Mononuclear cell (primary cell): ENCODE measurements around the gene SLC6A6. TPM values are rescaled to one million over a fixed set of nuclear protein-coding genes. Genes with fewer than 3 reads are reported as not detected.

ENCODE experiments used
- H3K27me3 ChIP-seq: 2 replicates; pipeline ENCODE4 v1.6.0; 2011; ENCODE audit warnings: low read length, control low read depth; ENCODE audit not compliant: insufficient read depth
- H3K4me1 ChIP-seq: 2 replicates; pipeline ENCODE4 v1.5.1; 2011; ENCODE audit warnings: mild to moderate bottlenecking, low read length, control low read depth; ENCODE audit not compliant: insufficient read depth
- H3K4me3 ChIP-seq: 2 replicates; pipeline ENCODE4 v1.5.1; 2011; ENCODE audit warnings: mild to moderate bottlenecking, low read length, moderate library complexity
- H3K9me3 ChIP-seq: 2 replicates; pipeline ENCODE4 v1.5.1; 2011; ENCODE audit warnings: low read depth, mild to moderate bottlenecking, control low read depth, low read length
- total RNA-seq: library from RNA; depleted of rRNA; stranded (reverse); fragments of >200 nt; gene quantifications from one replicate; pipeline ENCODE4 v1.2.3, GENCODE V29; 2012

The SLC6A6 gene
- total RNA-seq, 1 donor: 53.7 TPM

DNA sequence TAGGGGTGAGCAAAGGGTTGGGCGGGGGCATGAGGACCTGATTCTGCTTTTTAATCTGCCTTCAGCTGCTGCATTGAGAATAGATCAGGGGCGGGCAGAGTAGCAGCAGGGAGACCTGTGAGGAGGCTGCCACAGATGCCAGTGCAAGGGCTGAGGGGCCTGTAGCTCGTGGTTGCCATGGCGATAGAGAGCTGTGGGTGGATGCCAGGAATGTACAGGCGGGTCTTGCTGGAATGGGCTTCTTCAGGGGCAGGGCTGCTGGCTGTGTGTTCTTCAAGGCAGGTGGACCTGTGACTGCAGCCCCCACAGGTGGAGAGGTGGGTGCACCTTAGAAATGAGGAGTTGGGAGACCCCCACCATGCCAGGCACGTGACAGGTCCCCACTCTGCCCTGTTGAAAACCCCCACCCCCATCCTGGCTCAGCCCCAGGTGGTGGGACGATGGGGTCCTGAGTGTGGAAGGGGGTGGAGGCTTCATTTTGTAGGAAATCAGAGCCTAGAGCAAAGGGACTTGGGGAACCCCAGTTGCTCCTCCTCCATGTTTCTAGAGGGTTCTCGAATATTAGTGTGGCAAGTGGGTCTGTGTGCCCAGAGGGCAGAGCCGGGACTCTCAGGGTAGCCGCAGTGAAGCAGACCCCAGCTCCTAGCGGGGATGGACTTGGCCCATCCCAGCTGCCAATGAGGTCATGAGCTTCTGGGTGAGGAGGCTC lies 38.3 kb downstream of the SLC6A6 start:
- Histone ChIP-seq H3K4me1 (peaks cover 58% of the 10 kb centered on the region), H3K27me3 (no peaks in the 10 kb centered on the region), H3K9me3 (no peaks in the 10 kb centered on the region), H3K4me3 (no peak overlapping the region)

DNA sequence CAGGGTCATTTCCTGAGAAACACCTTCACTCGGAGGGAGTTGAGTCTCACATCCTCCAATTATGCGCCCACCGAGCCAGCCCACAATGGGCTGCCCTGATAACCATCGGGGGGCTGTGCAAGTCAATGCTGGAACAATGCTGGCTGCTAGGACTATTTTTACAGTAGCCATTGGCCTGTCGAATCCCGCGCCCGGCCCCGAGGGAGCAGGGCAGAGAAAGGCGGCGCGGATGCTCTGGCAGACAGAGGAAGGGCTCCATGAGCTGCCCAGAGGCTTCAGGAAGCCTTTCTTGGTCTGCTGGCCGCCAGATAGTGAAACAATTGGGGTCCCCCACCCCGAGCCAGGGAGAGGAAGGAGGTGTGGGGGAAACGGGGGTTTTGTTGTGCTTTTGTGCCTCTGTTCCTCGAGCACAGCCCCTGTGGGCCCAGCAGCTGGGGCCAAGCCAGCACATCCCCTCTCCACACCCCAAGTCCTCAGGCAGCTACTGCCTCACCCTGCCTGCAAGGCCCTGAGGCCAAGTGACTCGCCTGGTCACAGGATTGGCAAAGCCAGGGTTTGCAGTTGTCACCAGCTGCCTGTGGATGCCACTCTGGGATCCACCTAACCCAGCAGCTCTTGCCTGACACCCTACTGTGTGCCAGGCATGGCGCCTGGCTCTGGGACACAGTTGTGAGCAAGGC lies 39.0 kb downstream of the SLC6A6 start:
- Histone ChIP-seq H3K4me1 (peaks cover 51% of the 10 kb centered on the region), H3K4me3 (no peak overlapping the region), H3K9me3 (no peaks in the 10 kb centered on the region), H3K27me3 (no peaks in the 10 kb centered on the region)

DNA sequence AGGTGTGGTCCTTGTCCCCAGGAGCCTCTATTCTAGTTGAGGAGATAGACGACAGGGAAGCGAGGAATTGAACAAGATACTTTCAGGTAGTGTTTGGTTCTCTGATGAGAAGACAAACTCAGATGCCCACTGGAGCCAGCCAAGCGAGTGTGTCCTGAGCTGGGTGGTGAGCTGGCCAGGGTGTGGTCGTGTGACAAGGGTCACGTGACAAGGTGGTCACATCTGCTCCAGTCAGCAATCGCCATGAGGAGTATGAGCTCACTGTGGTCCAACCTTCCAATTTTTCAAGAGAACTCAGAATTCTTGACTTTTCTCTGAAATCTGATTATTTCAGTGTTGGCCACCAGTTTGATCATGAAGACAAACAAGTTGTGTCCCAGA lies 39.5 kb downstream of the SLC6A6 start:
- no peak overlapping the region for H3K4me3 ChIP-seq
- no peaks in the 10 kb centered on the region for H3K9me3 ChIP-seq
- H3K4me1 ChIP-seq: peaks cover 45% of the 10 kb centered on the region
- no peaks in the 10 kb centered on the region for H3K27me3 ChIP-seq

DNA sequence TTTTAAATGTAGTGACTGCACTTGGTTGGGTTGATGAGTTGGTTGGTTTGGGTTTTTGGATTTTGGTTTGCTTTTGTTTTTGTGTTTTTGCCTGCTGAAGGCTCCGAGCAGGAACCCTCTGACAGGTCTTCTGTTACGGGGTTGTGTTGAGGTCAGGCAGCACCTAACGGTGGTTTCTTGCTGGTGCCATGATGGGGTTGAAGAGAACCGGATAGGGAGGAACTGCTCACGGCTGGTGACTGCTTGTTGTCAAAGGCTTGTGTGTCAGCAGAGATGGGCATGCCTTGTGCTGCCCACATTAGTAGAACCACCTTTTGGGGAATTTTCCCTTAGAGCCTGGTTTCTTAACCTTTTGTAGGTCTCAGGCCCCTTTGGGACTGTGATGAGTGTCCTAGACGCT lies 42.0 kb downstream of the SLC6A6 start:
- peaks cover 26% of the 10 kb centered on the region for H3K4me1 ChIP-seq
- H3K27me3 ChIP-seq: no peaks in the 10 kb centered on the region
- H3K4me3 ChIP-seq: no peak overlapping the region
- no peaks in the 10 kb centered on the region for H3K9me3 ChIP-seq

DNA sequence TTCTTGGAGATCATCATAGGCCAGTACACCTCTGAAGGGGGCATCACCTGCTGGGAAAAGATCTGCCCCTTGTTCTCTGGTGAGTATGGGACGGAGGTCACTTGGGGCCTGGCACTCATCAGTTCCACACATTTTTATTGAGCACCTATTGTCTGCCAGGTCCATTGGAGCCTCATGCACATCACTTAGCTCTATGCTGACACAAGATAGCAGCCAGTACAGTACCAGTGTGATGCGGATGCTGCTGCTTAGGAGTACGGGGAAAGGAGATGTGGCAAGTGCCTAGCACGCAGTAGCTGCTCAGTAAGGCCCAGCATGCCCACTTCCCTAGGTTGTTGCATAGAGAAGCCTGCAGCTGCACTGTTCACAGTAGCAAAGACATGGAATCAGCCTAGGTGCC lies 43.4 kb downstream of the SLC6A6 start:
- Histone ChIP-seq H3K9me3 (no peaks in the 10 kb centered on the region), H3K4me1 (peaks cover 12% of the 10 kb centered on the region), H3K27me3 (no peaks in the 10 kb centered on the region), H3K4me3 (no peak overlapping the region)

DNA sequence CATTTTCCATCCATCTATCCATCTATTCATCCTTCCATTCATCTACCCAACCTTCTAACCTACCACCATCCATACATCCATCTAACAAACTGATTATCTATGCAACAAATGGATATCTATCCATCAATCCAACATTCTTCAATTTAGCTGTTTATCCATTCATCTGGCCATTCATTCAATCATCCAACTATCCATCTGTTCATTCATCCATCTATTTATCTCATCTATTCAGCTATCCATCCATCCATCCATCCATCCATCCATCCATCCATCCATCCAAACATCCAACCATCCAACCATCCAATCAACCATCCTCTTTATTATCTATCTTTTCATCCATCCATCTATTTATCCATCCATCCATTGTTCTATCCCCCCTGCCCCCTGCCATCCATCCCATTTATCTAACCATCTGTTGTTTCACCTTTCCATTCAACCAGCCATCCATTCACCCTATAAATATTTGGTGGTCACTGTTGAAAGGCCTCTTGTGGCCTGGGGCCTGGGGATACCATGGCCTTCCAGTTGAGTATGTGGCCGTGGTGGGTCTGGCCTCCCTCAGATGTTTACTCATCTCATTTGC lies 44.7 kb downstream of the SLC6A6 start:
- H3K4me3 ChIP-seq: no peak overlapping the region
- H3K27me3 ChIP-seq: no peaks in the 10 kb centered on the region
- H3K9me3 ChIP-seq: no peaks in the 10 kb centered on the region

DNA sequence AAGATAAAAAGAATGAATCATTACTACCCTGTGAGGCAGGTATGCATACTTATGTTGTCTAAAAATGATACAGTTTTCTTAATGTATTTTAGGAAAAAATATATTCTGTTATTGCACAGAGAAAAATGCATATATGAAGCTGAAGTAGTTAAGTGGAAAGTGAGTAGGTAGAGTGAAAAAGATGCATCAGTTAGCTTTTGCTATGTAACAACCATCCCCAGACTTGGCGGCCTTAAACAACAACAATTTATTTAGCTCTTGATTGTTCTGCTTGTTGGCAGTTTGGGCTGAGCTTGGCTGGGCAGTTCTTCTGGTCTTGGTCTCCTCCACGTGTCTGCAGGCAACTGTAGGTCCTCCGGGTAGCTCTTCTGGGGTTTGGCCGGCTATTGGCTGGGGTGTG lies 45.7 kb downstream of the SLC6A6 start:
- H3K4me1 ChIP-seq: no peaks in the 10 kb centered on the region
- H3K9me3 ChIP-seq: no peaks in the 10 kb centered on the region
- H3K27me3 ChIP-seq: no peaks in the 10 kb centered on the region
- no peak overlapping the region for H3K4me3 ChIP-seq

More for the DNA sequence above, 44.7 kb downstream of the SLC6A6 start:
- no peaks in the 10 kb centered on the region for H3K4me1 ChIP-seq

DNA sequence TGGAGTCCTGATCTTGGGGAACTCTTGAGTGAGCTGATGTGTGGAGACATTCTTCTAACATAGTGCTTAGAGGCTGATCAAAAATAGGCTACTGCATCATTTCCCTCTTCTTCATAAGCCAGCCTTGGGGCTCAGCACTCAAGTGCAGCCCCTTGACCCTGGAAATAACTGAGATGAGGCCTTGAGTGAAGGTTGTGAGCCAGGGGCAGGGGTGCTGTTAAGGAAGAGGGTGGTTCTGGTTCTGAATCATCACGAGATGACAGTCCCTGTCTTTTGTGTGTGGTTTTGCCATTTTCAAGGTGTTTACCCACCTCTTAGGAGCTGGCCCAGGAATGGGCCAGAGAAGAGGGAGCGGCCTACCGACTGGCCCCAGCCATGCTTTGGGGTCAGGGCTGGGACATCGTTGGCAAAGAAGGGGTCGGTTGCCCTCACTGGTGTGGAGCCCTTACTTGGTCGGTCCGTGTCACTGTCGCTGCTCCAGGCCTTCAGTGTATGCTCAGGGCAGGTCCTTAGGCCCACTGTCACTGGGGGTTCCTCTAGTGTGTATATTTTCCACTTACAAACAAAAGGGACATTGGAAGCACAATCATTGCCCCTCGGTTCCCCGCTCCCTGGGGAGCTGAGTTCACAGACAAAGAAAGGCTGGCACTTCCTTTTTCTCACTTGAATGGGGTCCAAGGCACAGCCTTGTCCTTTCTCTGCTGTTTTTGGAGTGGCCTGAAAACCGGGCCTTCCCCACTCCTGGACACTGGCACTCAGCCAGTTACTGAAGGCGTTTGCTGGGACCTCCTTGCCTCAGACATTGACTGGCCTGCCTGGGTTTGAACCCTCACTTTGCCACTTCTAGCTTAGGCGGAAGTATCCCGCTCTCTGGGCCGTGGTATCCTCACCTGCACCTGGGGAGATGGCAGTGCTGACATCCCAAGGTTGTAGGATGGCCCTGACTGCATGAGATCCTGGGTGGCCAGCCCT lies 46.6 kb downstream of the SLC6A6 start:
- no peak overlapping the region for H3K4me3 ChIP-seq
- no peaks in the 10 kb centered on the region for H3K9me3 ChIP-seq
- H3K27me3 ChIP-seq: no peaks in the 10 kb centered on the region
- H3K4me1 ChIP-seq: peaks cover 2% of the 10 kb centered on the region

DNA sequence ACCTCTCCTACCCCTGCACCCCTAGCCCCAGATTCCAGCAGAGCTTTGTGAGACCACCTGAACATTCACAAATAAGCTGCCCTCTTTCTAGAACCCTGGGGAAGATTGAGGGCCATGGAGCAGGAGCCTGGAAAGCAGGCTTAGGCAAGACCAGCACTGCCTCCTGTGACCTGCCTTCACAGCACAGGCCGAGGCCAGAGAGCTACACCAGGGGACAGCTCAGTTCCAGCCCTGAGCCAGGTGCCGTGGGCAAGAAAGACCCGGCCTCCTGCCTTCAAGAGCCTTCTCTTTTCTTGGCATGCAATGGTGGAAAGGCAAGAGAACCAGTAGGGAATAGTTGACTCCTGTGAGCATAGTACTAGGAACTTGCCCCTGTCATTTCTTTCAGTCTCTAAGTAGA lies 48.1 kb downstream of the SLC6A6 start:
- H3K9me3 ChIP-seq: no peaks in the 10 kb centered on the region
- H3K4me1 ChIP-seq: peaks cover 4% of the 10 kb centered on the region
- no peak overlapping the region for H3K4me3 ChIP-seq

DNA sequence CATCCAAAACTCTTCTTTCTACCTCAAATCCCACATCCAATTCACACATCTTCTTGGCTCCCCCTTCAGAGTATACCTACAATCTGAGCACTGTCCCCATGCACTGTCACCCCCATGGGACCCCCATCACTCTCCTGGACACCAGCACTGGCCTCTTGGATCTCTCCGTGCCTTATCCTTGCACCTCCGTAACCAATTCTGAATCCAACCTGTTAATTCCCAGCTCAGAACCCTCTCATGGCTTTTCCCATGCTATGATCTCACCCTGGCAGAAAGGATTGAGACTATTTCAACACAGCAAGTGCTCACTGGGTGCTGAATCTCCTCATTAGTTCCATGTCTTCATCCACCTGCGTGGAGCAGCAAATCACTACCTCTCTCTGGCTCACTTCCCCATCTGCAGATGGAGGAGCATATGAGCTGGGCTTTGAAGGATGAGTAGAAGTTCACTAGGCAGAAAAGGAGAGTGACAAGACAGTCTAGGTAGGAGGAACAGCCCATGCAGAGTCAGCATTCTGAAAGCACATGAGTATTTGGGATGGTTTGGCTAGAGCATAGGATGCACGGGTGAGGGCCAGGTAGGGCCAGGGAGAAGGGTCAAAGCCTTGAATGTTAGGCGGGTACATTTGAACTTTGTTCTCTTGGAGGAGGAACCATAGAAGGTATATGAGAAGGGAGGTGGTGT lies 48.7 kb downstream of the SLC6A6 start:
- Histone ChIP-seq H3K4me3 (no peak overlapping the region), H3K9me3 (no peaks in the 10 kb centered on the region), H3K4me1 (peaks cover 4% of the 10 kb centered on the region), H3K27me3 (no peaks in the 10 kb centered on the region)

More for the DNA sequence above, 48.1 kb downstream of the SLC6A6 start:
- H3K27me3 ChIP-seq: no peaks in the 10 kb centered on the region

DNA sequence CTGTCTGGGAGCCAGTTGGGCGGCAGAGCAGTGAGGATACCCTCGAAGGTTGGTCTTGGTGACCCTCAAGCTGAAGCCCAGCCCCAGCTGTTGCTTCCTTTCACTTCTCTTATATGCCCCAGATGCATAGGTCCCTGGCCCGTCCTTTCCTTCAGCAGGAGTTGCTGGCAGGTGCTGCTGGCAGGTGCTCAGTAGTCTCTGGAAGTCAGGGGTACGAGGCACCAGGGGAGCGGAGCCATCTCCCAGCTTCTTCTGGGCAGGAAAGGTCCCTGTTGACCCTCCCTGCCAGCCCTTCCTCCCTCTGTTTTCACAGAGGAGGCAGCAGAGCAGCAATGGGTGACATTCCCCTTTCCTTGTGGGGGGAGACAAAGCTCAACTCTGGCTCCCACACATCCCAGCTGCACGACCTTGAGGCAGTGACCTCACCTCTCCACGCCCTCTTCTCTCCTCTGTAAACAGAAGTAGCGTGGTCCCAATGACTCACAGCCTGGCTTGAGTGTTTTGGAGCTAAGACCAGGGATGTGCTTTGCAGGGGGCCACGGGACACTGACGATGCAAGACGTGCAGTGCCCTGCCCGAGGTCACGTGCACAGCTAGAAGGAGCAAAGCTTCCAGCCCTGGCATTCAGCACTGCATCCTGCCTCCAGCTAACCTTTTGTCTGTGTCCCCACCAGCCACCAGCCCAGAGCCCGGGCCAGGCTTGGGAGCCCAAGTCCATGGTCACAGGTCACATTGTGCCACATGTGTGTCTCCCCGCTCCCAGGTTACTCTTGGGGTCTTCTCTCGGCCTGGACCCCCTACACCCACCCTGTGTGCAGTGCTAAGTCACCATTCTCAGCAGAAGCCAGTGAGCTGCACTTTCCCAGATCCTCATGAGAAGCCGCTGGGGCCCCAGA lies 49.7 kb downstream of the SLC6A6 start:
- Histone ChIP-seq H3K9me3 (no peaks in the 10 kb centered on the region), H3K4me3 (no peak overlapping the region), H3K4me1 (peaks cover 4% of the 10 kb centered on the region), H3K27me3 (no peaks in the 10 kb centered on the region)

DNA sequence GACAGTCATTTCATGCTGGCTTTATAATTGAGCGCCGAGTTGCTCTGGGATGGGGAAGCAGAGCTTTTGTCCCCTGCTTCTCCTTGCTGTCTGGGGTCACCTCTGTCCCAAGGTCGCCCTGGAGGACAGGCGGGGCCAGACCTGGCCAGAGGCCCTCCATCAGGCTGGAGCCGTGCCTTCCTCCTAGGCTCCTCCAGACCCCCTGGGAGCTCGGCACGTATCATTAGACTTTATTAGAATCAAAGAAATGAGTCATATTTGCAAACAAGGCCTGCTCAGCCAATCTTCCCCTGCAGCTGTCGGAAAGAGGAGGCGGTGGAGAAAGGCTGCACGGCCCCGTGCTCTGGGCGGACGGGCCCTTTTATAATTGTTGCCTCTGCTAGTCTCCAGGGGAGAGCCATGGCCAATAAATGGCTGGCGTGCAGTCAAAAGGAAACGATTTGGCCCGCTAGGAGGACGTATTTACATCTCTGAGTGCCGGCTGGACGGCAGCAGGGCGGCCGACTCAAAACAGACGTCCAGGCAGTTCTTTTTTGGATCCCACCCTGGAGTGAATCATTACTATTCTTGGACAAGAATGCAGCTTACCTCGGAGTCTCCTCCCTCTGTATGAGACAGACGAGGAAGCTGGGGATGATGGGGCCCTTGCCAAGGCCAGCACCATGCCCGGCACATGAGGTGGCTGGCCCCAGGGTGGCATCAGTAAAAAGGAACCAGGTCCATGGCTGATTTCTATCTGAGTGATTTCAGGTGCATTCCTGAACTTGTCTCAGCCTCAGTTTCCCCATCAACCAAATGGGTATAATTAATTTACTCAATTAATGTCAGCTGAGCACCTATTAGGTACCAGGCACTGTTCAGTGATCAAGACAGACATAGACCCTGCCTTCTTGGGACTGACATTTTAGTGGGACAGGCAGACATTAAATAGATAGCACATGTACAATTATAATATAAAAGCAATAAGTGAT lies 50.6 kb downstream of the SLC6A6 start:
- H3K27me3 ChIP-seq: no peaks in the 10 kb centered on the region
- peaks cover 4% of the 10 kb centered on the region for H3K4me1 ChIP-seq
- no peaks in the 10 kb centered on the region for H3K9me3 ChIP-seq
- H3K4me3 ChIP-seq: no peak overlapping the region
